HG02588 (cell line): ENCODE measurements around the gene APOBEC3H.

Experiments used
- ATAC-seq: cut with Tn5 transposase; IDR thresholded peaks from one replicate; pipeline ENCODE4 v1.9.1; 2021; ENCODE audit warnings: mild to moderate bottlenecking, moderate library complexity; ENCODE audit not compliant: unreplicated experiment

APOBEC3H gene

DNA sequence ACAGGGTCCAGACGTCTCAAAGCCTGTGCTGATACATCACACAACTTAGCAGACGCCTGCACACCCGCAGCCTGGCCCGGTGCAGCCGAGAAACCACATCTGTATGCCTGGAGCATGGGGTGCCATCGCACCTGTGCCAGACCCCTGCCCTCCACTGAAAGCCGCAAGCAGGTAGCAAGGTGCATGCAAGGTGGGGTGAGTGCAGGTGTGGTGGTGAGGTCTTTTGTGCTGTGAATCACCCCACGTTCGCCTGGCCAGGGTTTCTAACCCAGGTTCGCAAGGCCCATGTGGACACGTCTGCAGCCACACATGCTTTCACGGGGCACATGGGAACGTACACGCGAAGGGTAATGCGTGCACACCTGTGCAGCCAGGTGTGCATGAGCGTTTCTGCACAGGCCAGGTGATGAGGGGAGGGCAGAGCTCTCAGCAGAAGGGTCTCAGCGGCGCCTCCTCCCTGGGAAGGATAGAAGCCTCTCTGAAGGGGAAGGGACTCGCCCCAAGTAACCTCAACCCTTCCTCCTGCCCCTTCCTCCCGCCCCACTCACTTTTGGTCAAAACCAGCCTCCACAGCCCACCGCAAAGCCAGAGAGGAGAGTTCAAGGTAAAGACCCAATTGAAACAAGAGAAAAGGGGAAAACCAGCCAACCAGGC, 36.0 kb downstream of the APOBEC3H start:
- ATAC-seq = no peak

DNA sequence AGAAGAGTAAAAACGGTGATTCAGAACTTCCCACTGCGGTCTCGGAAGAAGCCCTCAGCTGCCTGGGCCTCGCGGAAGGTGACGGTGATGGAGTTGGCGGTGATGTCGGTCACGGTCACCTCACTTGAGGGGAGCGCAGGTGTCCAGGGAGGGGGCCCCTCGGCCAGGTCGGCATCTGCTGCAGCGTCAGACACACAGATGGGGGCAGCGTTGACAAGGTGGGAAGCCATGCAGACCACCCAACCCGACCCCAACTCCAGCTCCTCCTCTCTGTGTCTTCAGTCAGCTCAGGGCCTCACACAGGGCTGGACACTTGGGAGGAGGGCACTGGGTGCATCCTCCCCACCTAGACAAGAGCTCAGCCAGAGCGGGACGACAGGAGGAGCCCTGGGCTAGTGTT, 36.8 kb downstream of the APOBEC3H start:
- ATAC-seq = no peak

DNA sequence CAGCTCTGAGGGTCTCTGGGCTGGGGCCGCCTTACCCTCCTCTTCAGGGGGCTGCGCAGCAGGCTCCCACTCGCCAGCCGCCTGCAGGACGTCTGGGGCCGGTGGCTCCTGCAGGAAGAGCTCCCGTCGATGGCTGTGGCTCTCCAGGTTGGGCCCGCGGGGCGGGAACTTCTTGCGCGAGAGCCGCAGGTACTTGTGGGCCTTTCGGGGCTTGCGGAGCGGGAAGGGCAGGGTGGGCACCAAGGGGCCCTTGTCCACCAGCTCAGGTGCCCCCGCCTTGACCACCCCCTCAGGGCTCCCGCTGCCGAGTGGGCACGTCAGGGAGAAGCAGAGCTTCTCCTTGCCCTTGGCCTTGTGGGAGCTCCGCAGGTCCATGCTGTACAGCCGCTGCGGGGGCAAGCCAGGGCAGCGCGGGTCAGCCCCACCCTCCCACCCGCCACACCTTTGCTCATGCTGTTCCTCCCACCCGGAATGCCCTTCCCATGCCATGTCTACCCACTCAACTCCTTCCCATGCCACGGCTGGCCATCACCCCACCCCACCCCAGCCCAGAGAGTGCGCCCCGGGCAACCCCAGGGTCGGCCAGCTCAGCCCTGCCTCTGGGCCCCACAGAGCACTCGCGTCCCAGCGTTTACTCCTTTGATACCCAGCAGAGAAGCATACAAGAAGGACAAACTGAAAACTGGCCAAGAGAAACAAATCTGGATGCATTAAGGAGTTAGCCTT, 37.5 kb downstream of the APOBEC3H start:
- ATAC-seq = no peak

DNA sequence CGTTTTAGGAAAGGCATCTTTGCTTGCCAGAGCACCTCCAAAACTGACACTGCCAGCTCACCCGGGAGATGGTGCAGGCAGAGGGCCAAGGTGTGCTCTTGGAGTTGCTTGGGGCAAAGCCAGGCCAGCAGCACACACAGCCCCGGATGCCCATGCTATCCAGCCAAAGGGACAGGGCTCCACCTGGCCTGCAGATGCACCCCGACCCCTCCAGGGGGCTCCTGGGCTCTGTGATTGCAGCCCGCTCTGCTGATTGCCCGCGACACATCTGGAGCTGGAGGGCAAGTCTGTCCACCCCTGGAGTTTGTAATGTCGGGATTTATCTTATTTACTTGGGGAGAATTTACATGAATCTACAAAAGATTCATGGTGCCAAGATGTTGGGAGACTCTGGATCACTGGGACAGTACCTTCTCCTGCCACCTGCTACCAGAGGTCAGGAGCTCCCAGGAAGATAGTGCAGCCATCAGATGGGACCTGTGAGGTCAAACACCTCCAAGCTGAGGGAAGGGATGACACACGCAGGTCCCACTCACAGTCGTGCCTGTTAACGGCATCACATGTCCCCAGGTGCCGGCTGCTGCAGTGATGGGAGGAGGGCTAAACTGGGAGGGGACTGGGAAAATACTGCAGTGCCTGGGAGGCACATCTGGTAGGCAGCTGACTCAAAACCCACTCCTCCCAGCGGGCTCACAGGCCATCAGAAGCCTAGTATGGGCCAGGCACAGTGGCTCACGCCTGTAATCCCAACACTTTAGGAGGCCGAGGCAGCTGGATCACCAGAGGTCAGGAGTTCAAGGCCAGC, 38.2 kb downstream of the APOBEC3H start:
- ATAC-seq = no peak

DNA sequence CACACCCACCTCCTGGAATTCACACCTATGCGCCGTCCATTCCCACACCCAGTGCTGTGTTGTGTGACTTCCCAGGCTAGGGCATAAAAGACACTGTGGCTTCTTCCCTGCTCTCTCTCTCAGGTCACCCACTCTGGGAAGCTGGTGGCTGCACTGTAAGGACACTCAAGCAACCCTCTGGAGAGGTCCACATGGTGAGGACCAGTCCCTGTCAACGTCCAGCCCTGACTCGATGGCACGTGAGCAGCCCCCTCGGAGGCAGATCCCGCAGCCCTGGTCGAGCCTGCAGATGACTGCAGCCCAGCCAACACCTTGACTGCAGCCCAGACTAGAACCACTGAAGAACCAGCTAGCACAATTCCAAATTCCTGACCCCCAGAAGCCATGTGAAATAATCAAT, 39.3 kb downstream of the APOBEC3H start:
- ATAC-seq = no peak

DNA sequence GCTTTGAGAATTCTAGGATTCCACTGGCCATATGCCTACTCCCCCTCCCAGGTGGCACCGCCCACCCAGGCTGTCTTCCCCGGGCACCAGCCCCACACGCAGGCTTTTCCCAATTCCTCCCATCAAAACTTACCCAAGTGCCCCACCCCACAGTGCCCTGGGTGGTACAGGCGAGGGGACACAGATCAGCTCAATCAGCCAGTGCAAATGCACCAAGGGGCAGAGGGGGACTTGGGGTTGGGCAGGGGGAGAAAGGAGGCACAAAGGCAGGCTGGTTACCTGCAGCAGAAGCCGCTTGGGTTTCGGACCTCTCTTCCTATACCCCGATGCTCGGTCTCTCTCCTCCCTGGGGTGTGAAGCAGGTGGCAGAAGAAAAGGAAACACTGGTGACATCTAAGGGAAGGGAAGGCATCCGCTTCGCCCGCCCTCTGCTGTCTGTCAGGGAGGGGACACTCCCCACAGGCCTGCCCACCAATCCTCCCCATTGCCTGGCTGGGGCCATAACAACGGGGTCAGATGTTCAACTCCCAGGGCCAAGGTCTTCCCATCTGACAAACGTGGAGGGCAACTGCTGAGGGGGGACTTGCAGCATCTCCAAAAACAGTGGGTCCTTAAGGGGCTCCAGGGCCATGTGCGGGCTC, 41.4 kb downstream of the APOBEC3H start:
- no peak for ATAC-seq

DNA sequence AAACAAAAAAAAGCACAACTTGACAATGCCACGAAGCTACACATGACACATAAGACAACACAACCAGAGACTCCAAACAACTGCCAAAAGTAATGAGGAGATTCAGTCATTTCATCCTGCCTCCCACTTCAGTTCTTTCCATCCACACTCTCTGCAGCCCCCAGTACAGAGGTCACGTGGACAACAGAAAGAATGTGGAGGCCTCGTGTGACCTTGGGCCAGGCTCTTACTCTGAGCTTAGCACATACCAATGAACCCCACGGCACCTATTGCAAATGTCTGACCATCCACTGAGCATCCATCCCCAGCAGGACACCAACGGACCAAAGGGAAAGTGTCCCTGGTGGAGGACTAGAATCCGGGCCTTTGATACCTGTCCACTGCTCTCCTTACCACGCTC, 42.9 kb downstream of the APOBEC3H start:
- ATAC-seq = no peak

DNA sequence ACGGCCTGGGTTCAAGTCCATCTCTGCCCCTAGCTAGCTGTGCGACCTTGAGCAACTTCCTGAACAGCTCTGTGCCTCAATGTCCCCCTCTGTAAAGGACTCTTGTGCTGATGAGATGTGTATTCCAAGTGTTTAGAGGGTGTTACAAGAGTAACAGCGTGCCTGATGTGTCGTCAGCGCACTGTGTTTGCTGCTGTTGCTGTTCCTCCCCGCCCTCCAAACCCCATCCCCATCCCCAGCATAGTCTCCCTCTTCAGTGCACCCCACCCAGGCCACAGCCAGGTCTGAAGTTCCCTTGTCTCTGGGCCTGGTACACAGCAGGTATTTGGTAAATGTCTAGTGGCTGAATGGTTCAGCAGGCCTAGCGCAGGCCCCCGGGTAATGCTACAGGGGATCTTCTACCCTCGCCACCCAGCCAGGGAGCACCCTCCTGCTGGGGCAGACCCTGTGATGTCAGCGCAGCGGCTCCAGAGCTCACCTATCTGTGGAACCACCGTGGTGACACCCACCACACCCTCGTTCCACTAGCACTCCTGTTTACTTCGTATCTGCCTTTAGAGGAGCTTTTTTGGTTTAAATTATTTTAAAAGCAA, 45.1 kb downstream of the APOBEC3H start:
- no peak for ATAC-seq

DNA sequence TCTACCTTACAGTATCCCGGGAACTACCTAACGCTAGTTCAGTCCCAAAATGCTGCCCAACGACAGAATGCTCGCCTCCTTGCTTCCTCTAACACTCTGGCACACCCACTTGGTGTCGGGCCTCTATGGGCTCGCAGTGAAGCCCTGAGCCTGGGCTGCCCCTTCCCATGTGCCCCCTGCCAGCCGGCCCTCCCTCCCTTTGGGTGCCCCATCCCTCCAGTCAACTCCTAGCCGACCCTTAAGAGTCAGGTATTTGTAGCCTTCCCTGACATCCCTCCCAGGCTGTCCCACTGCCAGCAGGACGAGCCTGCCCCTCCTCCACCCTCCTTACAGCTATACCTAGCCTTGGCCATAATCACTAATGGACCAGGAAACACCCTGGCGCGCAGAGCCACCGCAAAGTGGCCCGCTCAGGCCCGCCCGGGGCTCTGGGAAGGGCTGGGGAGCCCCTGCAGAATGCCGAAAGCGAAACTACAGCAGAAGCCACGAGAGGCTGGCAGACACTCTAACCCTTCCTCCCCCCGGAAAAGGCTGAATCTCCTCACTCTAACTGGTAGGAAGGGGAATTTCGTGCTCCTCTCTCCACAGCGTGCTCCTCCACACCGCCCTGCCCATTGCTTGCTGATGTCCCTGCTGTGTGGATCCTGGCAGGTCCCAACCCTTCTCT, 47.2 kb downstream of the APOBEC3H start:
- peak; percentile 35 for ATAC-seq

DNA sequence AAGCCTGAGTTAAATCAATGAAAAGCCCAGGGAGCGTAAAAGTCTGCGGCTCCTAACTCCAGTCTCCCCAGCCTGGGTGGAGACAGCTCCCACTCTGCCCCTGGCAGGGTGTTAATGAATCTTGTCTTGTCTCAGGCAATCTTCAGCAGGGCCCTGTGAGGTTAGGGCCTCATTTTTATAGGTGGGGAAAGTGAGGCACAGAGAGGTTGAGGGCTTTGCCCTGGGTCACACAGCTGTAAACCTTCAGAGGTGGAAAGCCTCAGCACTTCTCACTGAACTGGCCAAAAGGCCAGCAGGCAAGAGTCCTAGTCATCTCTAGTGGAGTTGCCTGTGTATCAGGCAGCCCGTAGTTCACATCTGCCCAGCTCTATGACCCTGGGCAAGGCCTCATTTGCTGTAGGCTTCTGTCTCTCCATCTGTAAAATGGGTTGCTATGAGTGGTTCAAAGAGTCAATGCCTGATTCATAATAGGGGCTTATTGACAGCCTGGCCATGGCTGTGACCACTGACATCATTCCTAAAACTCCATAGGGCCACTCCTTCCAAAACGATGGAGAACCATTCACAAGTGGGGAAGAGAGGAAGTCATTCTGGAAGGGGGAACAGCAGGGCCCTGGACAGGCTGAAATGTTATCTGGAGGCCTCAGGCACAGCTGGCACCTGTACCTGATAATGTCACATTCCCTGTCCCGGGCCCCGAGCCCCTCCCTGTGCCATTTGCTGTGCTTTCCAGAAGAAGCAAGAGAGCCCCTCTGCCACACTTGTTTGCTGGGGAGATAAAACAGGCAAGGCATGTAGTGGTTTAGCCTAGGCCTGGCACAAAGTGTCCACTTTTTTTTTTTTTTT, 49.4 kb downstream of the APOBEC3H start:
- ATAC-seq = no peak

DNA sequence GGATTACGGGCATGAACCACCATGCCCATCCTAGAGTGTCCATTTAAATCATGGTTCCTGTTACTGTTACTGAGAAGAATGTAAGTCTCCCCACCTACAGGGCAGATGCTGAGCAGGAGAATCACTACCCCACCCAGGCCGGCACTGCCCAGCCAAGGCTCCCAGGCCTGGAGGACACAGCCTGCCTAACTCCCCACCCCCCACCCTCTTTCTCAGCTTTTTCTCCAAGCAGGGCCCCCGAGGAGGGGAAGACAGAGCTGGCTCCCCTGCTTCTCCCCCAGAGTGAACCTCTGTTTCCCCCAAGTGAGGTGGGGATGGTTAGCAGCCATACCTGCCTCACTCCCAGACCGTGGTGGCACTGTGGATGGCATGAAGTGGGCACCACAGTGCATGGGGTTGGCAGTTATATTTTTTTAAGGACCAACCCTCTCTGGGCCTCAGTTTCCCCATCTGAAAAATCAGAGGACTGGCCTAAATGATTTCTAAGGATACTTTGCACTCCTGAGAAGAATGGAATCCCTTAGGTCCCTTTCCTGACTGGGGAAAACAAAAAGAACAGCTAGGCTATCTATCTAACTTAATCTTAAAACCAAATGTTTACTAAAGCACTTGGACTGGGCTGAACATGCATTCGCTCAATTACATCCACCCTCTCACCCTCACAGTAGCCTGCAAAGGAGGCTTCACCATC, 50.4 kb downstream of the APOBEC3H start:
- no peak for ATAC-seq

DNA sequence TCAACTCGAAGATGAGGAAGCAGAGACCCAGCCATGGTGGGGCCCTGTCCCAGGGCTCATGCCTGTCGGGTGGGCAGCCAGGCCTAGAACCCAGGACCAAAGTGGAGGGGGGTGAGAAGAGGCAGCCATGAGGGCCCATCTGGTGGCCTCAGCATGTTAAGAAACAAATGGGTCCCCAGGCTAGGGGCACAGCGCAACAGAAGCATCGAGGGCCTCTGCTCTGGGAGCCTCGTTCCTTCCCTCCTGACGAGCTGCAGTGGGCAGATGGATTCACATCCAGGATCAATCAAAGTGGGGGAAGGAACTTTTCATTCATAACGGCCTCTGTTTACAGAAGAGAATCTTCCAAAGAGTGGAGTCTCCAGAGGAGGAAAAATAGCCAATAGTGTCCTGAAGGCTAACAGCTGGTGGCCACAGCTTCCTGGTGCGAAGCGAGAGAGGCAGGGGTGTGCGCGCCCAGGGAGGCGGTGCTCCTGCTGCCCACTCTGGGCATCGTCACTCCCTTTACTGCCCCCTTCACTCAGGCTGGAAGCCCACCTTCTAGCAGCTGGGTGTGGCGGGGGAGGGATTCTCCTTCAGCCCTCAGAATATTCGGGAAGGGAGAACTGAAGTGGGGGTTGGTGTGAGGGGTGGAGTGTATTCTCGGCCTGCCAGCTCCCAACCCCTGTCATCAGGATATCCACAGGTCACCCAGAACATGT, 51.1 kb downstream of the APOBEC3H start:
- no peak for ATAC-seq

DNA sequence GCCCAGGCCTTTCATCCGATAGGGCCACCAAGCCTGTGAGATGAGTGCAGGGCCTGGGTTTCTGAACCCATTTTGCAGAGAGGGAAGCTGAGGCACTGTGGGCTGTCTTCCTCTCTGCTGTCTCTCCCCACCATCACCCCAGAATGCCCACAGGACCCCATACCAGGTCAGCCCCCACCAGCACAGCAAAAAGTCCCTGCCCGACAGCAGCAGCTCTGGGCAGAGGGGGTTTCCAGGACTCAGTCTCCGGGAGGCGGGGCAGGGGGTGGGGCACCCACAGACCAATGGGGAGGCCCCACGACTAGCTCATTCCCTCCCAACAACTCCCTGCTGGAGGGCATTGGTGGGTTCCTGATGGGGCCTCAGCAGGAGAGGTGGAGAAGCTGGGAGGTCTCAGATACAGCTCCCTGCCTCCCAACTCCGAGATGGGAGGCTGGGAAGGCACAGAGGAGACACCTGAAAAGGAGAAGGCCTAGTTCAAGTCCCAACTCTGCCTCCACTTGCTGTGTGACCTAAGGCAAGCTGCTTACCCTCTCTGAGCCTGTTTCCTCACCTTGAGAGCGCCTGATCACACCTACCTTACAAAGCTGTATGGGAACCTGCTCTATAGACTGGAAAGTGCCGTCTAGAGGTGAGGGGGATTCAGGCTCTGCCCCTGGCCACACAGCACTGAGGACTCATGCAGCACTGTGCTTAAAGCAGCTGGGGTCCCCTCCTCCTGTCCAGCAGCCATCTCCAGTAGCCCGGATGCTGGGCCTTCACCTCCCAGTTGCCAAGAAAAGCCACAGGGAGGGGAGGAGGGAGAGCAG, 51.9 kb downstream of the APOBEC3H start:
- no peak for ATAC-seq

DNA sequence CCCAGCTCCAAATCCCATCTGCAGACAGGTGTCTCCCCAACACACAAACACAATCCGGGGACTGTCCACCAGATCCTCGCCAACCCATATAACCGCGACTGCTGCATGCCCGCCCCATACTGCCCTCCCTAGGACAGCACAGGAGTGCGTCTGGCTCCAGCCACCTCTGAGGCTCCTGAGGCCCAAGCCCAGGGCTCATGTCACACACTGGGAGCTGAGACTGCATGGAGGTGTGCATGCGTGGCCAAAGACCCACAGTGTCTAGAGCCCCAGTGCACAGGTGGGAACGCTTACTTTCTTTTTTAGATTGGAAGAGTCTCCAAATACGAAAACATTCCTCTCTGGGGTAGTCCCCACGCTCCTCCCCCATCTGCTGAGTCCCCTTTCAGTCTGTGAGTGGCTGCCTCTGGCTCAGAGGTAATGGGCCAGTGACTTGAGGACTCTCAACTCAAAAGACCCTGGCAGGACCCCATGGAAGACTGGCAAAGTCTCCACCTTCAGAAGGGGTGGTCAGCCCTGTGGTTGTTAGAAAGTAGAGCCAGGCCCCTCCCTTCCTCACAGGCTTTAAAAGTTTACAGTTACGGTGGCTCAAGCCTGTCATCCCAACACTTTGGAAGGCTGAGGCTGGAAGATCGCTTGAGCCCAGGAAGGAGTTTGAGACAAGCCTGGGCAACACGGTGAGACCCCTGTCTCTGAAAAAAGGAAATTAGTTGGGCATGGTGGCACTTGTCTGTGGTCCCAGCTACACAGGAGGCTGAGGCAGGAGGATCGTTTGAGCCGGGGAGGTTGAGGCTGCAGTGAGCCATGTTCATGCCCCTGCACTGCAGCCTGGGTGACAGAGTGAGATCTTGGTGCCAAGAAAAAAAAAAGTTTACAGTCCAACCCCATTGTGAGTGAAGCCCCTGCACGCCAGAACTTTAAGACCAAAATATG, 53.1 kb downstream of the APOBEC3H start:
- ATAC-seq = no peak

DNA sequence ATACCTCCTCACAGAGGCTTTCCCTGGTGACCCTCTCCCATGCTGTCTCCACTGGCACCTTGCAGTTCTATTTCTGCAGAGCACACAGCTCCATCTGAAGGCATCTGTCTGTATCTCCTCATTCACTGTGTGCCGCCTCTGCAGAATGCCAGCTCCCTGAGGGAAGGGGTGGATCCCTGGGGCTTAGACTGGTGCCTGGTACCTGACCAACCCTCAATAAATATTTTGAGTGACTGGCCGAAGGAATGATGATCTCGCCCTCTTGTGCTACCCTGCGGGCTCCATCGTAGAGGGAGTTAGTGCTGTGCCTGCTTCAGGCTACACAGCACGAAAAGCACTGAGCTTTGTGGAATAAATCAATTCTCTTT, 53.8 kb downstream of the APOBEC3H start:
- ATAC-seq = no peak

DNA sequence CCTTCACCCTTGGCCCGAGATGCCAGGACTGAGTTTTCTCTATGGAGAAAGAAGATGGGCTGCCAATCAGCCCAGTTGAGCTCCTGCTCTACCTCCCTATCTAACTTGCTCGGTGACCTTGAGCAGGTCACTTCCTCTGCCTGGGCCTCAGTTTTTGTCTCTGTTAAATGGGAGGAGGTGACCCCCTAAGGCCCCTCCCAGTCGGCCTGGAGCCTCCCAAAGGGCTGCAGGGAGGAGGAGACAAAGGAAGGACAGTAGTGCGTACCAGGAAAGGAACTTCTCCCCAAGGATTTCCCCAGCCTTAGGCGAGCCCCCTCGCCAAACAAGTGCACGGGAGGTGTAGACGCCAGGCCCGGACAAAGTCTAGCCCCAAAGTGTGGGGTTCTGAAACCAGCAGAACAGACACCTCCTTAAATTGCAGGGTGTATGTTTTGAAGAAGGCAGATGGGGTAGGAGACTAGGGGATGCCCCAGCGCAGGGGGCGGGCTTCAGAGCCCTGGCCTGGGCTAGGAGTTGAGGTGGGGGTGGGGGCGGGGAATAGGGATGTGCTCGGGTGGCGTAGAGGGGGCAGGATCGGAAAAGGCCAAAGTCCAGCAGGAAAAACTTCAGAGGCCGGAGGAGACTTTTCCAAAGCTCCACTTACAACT, 54.4 kb downstream of the APOBEC3H start:
- ATAC-seq = no peak
